GM21723 (cell line): ENCODE results near the gene CKM.

Source experiments
- ATAC-seq: cut with Tn5 transposase; IDR thresholded peaks from one replicate; pipeline ENCODE4 v1.9.1; 2021; ENCODE audit warnings: mild to moderate bottlenecking, moderate library complexity; ENCODE audit not compliant: unreplicated experiment

Gene CKM

DNA sequence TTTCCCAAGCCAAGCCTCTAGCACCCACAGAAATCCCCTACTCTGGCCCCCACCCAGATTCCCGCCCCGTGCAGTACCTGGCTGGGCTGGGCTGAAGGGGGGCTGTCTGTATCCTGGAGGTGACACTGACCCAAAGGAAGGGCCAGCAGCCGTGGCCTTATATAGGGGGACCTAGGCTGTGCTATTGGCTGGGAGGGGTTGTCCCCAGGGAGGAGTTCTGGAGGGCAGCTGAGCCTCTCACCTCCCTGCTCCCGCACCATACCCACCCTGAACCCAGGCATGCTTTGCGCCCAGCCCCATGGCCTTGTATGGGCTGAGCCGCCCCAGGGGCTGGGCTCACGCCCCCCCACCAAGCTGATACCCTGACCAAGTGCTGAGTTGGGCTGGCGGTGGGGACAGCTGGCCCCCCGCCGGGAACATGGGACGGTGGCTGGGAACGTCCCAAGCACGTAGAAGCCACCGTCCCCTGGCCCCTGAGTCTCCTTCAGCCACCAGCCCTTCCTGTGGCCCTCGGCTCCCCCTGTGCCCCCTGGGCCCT, at the start of gene CKM:
TSS of gene CKM (minus strand) at position 132 of the 538 bp plus-strand sequence. CDS start 3,162 bp downstream, outside the sequence.
- ATAC-seq, result no peak

DNA sequence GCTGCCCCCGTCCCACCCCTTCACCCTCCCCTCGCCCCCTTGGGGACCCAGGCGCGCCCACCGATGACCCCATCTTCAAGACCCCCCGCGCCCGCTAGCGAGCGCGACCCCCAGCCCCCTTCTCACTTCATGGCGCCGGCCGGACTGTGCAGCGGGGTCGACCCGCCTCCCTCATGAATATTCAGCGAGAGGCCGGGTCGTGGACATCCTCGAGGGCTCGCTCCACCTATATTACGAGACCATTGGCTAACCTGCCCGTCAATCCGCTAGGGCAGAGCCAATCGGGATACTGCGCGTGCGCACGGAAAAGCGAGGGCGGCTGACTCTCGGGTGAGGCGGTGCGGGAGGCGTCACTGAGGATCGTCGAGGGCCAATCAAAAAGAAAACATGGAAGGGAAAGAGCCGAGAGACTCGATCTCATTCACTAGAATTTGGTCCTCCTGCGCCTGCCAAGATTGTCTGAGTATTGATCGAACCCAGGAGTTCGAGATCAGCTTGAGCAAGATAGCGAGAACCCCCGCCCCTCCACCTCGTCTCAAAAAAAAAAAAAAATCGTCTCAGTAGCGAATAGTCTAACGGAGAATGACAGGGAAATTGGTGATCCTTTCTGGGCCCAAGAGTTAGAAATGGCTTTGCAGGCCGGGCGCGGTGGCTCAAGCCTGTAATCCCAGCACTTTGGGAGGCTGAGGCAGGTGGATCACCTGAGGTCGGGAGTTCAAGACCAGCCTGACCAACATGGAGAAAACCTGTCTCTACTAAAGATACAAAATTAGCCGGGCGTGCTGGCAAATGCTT, 47.9 kb upstream of the CKM start, which contains the start of gene ERCC2:
TSS of gene ERCC2 (minus strand) at position 164 of the 795 bp plus-strand sequence. CDS start at position 131, 33 bp downstream.
- ATAC-seq, result peak; percentile 93

- no peak for ATAC-seq
These were observed 46.2 kb upstream of the CKM start for GRCh38 chr19:45368737-45369340.

- no peak for ATAC-seq
These were observed 45.5 kb upstream of the CKM start for GRCh38 chr19:45368127-45368526.

- ATAC-seq, result no peak
These were observed 42.0 kb upstream of the CKM start for GRCh38 chr19:45364696-45365095.

- no peak for ATAC-seq
These were observed 41.3 kb upstream of the CKM start for GRCh38 chr19:45363861-45364459.

DNA sequence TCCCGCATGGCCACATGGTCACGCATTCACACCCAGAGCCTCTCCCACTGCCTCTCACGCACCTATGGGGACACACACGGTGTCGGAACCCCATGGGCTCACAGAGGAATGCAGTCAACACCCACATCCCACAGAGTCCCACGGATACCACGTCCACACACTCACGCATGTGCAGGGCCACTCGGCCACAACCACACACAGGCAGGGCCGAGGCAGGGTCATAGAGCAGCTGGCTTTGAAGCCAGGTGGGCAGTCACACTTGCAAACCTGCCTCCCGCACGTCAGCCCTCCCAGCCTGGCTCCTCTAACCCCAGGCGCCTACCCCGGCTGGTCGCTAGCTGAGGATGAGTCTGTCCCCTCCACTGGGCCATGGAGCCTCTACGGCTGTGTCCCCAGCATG, 39.6 kb upstream of the CKM start:
- ATAC-seq, result no peak

- no peak for ATAC-seq
These were observed 38.9 kb upstream of the CKM start for GRCh38 chr19:45361608-45362007.

- ATAC-seq, result no peak
These were observed 35.6 kb upstream of the CKM start for GRCh38 chr19:45358213-45358792.

- ATAC-seq, result no peak
These were observed 34.7 kb upstream of the CKM start for GRCh38 chr19:45357445-45357783.

DNA sequence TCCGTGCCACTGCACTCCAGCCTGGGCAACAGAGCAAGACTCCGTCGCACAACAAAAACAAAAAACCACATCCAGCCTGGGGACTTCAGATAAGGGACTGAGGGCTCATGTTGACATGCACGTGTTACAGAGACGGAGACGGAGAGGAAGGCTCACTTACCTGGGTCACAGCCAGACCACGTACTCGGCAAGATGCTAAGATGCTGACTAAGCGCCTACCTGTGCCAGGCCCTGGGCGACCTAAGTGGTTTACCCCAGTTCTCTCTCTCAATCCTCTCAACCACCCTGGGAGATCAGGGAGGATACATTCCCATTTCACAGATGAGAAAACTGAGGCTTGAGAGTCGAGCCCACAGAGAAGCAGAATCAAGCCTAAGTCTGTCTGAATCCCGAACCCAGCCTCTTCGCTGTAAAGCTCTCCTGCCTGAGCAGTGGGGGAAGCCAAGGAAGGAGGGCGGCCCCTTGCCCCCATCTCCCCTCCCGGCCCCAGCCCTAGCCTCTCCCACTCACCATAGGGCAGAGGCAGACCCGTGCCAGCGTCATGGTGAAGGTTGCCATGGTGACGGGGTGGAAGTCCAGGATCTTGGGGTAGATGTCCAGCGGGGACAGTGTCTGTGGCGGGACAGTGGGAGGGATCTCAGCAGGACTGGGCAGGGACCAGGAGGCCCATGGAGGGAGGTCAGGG, 34.2 kb upstream of the CKM start:
- no peak for ATAC-seq

DNA sequence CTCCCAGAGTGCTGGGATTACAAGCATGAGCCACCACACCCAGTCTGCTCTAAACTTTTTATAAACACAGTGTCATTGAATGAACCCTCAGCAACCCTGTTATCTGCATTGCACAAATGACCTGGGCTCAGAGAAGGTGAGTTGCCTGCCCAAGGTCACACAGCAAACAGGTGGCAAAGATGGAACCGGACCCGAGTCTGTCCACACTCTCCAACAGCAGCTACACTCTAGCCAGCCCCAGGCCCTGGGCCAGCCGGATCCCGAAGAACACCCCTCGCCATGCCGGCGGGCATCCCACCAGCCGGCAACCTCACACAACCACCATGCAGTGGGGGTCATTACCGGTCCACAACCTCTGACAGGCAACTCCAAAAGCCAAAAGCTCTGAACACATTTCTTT, 33.2 kb upstream of the CKM start:
- no peak for ATAC-seq

GRCh38 chr19:45355402-45355801, 32.7 kb upstream of the CKM start:
- ATAC-seq, result no peak

GRCh38 chr19:45354241-45354842, 31.7 kb upstream of the CKM start:
- no peak for ATAC-seq

DNA sequence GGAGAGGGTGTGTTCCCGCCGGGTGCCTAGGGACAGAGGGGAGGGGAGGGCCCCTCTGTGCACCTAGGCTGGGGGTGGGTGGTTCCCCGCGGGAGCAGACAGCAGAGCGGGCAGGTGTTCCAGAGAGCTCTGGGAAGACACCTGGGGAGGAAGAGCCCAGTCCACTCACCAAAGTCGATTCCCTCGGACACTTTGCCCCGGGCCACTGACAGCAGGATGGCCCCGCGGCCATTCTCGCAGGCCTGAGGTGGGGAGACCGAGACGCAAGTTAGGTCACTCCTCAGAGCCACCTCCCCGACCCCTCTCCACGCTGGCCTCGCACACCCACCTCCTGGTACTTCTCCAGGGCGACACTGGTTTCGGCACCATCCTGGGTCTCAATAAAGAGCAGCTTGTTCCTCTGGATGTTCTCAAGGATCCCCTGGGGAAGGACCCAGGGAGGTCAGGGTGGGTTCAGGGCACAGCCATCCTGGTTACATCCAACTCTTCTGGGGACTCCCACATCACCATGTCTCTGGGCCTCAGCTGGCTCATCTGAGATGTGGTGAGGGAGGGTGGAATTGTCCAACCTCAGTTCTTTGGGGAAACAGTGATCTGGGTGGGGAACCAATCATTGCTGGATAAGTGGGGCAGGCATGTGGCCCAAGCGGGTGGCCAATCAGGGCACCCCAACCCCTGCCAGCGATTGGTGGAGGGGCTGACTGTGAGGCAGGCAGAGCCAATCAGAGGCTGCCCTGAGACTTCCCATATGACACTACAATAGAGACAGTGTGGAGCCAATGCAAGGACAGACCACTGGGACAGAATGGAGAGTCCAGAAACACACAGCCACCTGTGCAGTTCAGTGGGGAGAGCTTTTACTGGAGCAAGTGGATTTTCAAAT, 30.5 kb upstream of the CKM start:
- ATAC-seq, result no peak

DNA sequence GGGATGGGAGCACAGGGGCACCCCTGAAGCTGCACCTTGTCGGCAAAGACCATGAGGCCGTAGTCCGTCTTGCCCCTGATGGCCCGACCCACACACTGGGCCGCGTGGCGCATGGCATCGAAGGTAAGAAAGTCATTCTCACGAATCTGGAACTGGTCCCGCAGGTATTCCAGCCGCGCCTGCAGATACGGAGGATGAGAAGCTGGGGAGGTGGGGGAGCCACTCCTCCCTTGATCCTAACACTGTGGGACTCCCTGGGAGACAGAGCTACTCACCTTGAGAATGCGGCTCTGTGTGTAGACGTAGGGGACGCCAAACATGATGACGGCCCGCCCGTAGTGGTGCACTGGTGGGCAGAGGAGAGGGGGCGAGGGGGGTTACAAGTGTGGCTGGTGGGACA, 29.8 kb upstream of the CKM start:
- no peak for ATAC-seq

- ATAC-seq, result no peak
These were observed 29.4 kb upstream of the CKM start for GRCh38 chr19:45352062-45352461.

DNA sequence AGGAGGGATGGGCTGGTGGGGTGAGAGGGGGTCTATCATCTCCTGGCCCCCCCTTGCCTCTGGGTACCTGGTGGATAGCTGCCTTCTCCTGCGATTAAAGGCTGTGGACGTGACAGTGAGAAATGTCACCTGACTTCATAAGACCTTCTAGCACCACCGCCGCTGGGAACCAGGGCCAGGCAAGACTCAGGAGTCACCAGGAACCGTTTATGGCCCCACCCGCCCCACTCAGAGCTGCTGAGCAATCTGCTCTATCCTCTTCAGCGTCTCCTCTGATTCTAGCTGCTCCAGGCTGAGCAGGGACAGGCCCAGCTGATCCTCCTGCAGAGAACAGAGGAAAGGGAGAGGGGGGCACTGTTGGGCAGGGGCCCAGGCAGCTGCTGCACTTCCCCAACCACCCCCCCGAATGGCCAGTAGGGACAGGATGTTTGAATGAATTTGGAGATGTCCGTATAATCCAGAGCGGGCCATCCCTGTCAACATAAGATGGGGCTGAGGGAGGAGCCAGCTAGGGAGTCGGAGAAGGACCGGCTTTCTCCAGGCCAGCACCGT, 28.8 kb upstream of the CKM start:
- no peak for ATAC-seq

GRCh38 chr19:45350477-45351058, 27.9 kb upstream of the CKM start:
- no peak for ATAC-seq
